Motor neuron (in vitro differentiated cells): ENCODE results near the gene SVIL. TPM values are rescaled to one million over a fixed set of nuclear protein-coding genes. Genes with fewer than 3 reads are reported as not detected.

Experiments used
- ATAC-seq, 8 experiments: fragments of 200-7000 bp; cut with Tn5 transposase; replicated peaks in 6 of 8; 2 replicates each; pipeline ENCODE4 v1.8.0; 2021; ENCODE audit warnings: mild to moderate bottlenecking in 8 of 8, moderate library complexity in 8 of 8
- H3K27ac ChIP-seq, 2 donors: fragments of 250-450 bp; sonication (Bioruptor Pico); 2 replicates each; pipeline ENCODE4 v1.9.0; 2021; ENCODE audit warnings: antibody characterized with exemption in 2 of 2, mild to moderate bottlenecking in 2 of 2, moderate library complexity in 1 of 2
- H3K4me1 ChIP-seq, 2 donors: fragments of 250-450 bp; sonication (Bioruptor Pico); replicated peaks in 1 of 2; 2 replicates each; pipeline ENCODE4 v1.6.1; 2021; ENCODE audit warnings: antibody characterized with exemption in 2 of 2, mild to moderate bottlenecking in 2 of 2, moderate library complexity in 1 of 2
- H3K4me3 ChIP-seq, 5 donors: fragments of 250-450 bp; sonication (Bioruptor Pico); 2 replicates each; pipeline ENCODE4 v1.9.0; 2021; ENCODE audit warnings: antibody characterized with exemption in 5 of 5, mild to moderate bottlenecking in 5 of 5, moderate library complexity in 4 of 5
- WGBS, 10 experiments: fragments of 450-650 bp; shearing (Covaris generic); methylation state at CpG; one replicate each; pipeline ENCODE4 v1.0.0; 2022; 5-methylcytosine and 5-hydroxymethylcytosine counted together
- in situ Hi-C, 9 experiments: fragments of 400-800 bp; cut with MboI; loops; one replicate each; pipeline ENCODE4 v1.15.0; 2021; ENCODE audit warnings: low sequenced_read_pairs in 9 of 9, low pct_unique_long_range_greater_than_20kb in 2 of 9; ENCODE audit not compliant: unreplicated experiment in 9 of 9
- total RNA-seq, 8 experiments: library from RNA; unstranded; fragments of 300-600 nt; gene quantifications; 2 replicates each; pipeline versions ENCODE4 v1.2.3 to v1.2.4, GENCODE V29; 2022

SVIL gene, protein sequence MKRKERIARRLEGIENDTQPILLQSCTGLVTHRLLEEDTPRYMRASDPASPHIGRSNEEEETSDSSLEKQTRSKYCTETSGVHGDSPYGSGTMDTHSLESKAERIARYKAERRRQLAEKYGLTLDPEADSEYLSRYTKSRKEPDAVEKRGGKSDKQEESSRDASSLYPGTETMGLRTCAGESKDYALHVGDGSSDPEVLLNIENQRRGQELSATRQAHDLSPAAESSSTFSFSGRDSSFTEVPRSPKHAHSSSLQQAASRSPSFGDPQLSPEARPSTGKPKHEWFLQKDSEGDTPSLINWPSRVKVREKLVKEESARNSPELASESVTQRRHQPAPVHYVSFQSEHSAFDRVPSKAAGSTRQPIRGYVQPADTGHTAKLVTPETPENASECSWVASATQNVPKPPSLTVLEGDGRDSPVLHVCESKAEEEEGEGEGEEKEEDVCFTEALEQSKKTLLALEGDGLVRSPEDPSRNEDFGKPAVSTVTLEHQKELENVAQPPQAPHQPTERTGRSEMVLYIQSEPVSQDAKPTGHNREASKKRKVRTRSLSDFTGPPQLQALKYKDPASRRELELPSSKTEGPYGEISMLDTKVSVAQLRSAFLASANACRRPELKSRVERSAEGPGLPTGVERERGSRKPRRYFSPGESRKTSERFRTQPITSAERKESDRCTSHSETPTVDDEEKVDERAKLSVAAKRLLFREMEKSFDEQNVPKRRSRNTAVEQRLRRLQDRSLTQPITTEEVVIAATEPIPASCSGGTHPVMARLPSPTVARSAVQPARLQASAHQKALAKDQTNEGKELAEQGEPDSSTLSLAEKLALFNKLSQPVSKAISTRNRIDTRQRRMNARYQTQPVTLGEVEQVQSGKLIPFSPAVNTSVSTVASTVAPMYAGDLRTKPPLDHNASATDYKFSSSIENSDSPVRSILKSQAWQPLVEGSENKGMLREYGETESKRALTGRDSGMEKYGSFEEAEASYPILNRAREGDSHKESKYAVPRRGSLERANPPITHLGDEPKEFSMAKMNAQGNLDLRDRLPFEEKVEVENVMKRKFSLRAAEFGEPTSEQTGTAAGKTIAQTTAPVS (N-terminal part only)
- total RNA-seq = 100 to 1,000 TPM in 3 of 8 experiments, 10 to 100 TPM in 5; 10.4 to 128 (median 37.8) TPM

DNA sequence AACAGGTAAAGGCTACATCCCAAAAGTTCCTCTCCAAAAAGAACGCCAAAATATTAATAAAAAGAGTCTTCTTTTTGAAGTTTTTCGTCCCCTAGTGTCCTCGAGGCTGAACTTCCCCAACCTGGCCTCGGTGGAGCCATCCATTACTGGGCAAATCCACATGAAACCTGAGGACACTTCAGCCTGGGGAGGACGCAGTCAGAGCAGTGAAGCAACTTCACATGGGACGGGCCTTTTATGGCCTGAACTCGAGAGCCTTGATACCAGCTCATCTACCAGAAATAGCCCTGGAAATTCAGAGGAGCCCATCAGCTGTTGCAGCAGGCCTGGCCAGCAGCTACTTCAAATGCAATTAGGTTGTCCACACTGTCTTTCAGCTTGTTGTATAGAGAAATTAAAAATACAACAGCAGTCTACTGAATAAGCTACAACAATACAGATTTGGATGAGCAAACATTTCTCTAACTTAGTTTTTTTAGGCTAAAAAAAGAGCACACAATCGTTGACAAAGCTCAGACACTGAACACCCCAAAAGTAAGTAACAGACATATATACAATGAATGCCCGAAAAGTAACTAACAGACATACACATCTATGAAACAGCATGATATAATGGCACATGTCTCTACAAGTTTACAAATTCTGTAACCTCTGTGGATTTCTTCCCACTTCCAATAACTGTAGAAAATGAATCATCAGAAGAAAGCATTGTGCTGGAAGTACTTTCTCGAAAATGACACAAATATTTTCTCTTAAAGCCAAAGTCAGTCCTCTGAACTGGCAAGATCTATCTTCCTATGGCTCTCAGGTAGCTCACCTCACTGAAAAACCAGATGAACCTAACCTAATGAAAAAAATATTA lies at the start of gene SVIL:
TSS of gene SVIL (minus strand) at position 208 of the 862 bp plus-strand sequence. CDS start 79,913 bp downstream, outside the sequence.
- H3K27ac ChIP-seq = no peak within 1 kb of the TSS
- no peak within 1 kb of the TSS for H3K4me3 ChIP-seq

DNA sequence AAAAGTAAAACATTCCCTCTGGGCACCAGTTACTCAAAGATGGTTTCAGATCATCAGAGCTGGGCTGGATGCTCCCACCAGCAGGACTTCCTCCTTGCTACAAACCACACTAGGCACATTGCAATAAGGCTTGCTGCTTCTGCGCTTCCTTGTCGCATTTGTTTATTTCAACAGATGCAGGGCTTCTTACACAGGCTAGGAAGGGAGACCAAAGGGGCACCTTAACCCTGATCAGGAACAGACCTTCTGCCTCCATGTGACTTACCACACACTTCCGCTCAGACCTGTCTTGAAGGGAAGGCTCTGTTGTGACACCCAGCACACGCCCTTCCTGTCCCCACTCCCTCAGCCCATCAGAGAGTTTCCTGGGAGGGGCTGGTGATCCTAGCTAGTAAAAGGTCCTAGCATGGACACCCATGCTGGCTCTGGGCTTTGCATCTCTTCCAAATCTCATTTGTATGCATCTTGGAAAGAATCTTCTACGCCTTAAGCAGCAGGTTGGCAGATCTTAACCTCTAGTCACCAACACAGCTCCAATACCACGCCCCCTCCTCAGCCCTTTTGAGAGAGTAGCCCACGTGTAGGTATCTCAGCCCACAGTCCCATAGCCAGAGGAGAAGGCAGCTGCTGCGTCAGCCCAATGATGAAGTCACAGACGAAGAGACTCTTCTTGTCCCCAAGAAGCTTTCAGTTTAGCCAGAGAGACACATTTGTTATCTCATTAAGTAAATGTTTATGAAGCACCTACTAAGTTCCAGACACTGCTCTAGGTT lies 47.1 kb upstream of the SVIL start:
- in situ Hi-C loops = no loop called here
- WGBS, 10 experiments = 25 to 100% (median 89%) methylated on average over 2 to 7 of the region's 9 CpGs; no CpG with 5 or more reads in 2 of the 10 experiments

More for the DNA sequence above, at the start of gene SVIL:
- peak; percentile 44 to 86 (median 68) for ATAC-seq
- in situ Hi-C loops = loop anchor here in 1 of 9 experiments (10.0 to 25.0 kb wide), 2 partner anchors 100 to 227 kb away; no protein-coding TSS in a partner anchor
- H3K4me1 ChIP-seq = peaks cover 18 to 28% of the 10 kb centered on the region in 2 donors
- WGBS, 10 experiments = 0 to 40% (median 20%) methylated on average over 1 to 7 of the region's 10 CpGs

DNA sequence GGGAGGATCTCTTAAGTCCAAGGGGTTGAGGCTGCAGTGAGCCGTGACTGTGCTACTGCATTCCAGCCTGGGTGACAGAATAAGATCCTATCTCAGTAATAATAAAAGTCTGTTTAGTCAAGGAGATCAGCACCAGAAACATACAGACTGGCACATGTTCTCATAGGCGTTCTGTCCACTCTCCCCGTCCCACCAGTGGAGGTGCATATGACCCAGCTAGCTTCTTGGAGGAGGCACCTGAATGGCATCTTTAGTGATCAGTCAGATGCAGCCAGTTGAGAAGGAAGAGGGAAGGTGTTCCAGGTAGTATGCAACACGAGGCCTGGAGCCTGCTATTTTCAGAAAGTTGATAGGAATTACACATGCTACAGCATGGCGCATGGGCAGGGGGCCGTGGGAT lies 45.3 kb upstream of the SVIL start:
- Histone ChIP-seq H3K4me1 (no peaks in the 10 kb centered on the region), H3K4me3 (no peak overlapping the region), H3K27ac (no peak overlapping the region)
- in situ Hi-C loops = no loop called here
- no peak for ATAC-seq
- 40 to 100% (median 84%) methylated on average over 1 to 3 of the region's 6 CpGs; no CpG with 5 or more reads in 3 of the 10 experiments for WGBS, 10 experiments

More for the DNA sequence above, 47.1 kb upstream of the SVIL start:
- H3K4me1 ChIP-seq = peaks cover under 1 to 6% of the 10 kb centered on the region in 2 donors
- H3K27ac ChIP-seq = no peak overlapping the region
- no peak overlapping the region for H3K4me3 ChIP-seq
- peak in 2 of 8 experiments; percentile 48 to 80 for ATAC-seq

DNA sequence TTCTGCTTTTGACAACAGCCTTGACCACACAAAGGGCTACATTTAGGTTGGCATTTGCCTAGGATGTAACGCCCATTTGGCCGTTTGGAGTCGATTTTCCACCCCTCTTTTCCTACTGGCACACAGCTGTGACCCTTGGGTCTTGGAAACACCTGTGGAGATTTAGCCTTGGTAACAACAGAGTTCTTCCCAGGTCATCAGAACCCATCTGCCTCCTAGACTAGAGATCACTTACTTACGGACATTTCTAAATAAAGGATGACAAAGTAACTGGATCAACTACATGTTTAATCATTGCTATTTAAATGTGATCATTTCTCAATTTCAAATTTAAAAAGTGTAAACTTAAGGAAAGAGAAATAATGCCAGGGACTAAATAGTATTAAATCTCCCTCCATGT lies 42.0 kb upstream of the SVIL start:
- Histone ChIP-seq H3K4me1 (no peaks in the 10 kb centered on the region), H3K27ac (no peak overlapping the region), H3K4me3 (no peak overlapping the region)
- no peak for ATAC-seq
- in situ Hi-C loops = no loop called here
- WGBS, 10 experiments = 64 to 100% (median 95%) methylated on average over 1 to 4 of the region's 4 CpGs; no CpG with 5 or more reads in 1 of the 10 experiments

DNA sequence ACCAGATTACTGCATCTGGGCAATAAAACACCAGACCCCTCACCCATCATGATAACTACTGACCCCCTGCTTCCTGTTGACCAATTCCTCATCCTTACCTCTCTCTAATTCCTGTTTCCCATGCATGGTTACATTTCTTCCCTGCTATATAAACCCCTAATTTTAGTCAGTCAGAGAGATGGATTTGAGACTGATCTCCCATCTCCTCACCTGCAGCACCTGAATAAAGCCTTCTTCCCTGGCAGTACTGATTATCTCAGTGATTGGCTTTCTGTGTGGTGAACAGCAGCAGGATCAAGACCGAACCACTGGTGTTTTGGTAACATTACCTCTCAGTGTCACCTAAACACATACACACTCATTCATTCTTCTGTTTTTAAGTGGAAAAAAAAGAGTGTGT lies 41.2 kb upstream of the SVIL start:
- no peak for ATAC-seq
- no peak overlapping the region for H3K27ac ChIP-seq
- H3K4me1 ChIP-seq = no peaks in the 10 kb centered on the region
- in situ Hi-C loops = no loop called here
- 80 to 100% (median 100%) methylated on average over 1 of the region's 1 CpG; no CpG with 5 or more reads in 1 of the 10 experiments for whole genome bisulfite sequencing, 10 experiments
- no peak overlapping the region for H3K4me3 ChIP-seq

DNA sequence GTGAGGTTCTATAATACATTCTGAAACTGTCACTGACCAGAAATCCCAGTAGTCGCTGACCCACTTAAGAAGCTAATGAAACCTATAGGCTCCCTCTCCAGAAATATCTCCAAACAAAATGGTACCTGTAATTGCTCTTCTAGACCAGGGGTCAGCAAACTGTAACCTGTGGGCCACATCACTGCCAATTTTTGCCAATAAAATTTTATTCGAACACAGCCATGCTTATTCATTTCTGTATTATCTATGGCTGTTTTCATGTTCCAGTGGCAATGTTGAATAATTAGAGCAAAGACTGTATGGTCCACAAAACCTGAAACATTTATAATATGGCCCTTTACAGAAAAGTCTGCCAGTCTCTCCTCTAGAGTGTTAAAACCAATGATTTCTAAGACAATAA lies 37.2 kb upstream of the SVIL start:
- Histone ChIP-seq H3K4me1 (no peaks in the 10 kb centered on the region), H3K4me3 (no peak overlapping the region), H3K27ac (no peak overlapping the region)
- in situ Hi-C loops = no loop called here
- no peak for ATAC-seq
- WGBS, 10 experiments = 50 to 100% (median 100%) methylated on average over 1 to 2 of the region's 2 CpGs

DNA sequence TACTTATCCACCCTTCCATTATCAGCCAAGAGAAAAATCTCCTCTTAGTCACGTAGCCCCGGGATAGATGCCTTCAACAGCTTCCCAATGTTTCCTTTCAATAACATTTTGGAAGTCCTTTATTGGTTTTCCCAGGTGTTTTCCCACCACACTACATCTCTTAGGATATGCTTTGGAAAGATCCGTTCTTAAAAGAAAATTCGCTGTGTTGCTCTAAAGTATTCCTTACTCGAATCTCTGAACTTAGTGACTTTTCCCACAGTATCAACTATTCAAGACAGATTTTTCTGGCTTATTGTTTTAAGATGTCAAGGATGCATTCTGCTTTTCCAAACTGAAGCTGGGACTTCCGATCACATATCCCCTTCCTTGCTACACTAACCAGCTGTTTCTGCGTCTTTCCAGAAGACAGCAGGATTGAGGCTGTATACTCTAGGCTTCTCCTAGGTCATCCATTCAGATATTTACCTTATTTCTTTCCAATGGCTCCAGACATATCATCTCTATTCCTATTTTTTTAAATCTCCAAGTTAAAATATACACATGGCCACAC lies 36.5 kb upstream of the SVIL start:
- H3K4me3 ChIP-seq = no peak overlapping the region

DNA sequence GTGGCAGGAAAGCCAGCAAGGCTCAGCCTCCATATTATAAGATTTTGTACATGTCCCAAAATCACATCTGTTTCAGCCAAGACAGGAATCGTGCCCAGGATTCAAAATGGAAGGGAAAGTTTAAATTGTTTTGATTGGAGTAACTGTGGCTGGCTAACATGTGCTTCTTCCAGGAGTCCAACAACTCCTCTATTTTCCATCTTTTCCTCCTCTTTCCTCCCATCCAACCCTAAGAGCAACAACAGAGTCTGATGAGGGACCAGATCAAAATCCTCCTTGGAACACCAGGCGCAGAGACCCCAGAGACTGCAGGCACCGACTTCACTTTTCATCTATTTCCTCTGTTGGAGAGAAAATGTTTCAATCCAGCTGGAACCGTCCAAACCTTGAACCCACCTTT lies 36.0 kb upstream of the SVIL start:
- Histone ChIP-seq H3K4me3 (no peak overlapping the region), H3K4me1 (no peaks in the 10 kb centered on the region), H3K27ac (no peak overlapping the region)
- no peak for ATAC-seq
- in situ Hi-C loops = no loop called here
- 22 to 92% (median 83%) methylated on average over 1 to 4 of the region's 4 CpGs; no CpG with 5 or more reads in 3 of the 10 experiments for WGBS, 10 experiments

More for the DNA sequence above, 36.5 kb upstream of the SVIL start:
- no peaks in the 10 kb centered on the region for H3K4me1 ChIP-seq
- in situ Hi-C loops = no loop called here
- ATAC-seq = no peak
- no peak overlapping the region for H3K27ac ChIP-seq
- 36 to 100% (median 89%) methylated on average over 2 to 7 of the region's 7 CpGs for WGBS, 10 experiments

DNA sequence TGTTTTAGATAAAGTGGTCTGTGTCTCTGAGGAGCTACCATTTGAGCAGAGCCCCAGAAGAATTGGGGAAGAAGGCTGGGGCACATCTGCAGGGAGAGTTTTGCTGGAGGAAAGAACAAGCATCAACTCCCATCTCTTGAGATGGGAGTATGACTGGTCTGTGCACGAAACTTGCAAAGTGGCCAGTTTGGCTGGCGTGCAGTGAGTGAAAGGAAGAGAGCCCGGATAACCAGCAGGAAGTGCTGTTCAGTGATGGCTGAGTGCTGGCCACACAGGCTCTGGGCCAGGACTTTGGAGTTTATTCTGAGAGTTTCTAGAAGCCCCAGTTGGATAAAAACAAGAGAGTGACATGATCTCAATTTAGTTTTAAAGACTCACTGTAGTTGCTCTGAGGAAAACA lies 34.4 kb upstream of the SVIL start:
- ATAC-seq = no peak
- in situ Hi-C loops = no loop called here
- H3K27ac ChIP-seq = no peak overlapping the region
- H3K4me1 ChIP-seq = no peaks in the 10 kb centered on the region
- 20 to 100% (median 85%) methylated on average over 1 to 3 of the region's 3 CpGs; no CpG with 5 or more reads in 5 of the 10 experiments for WGBS, 10 experiments
- H3K4me3 ChIP-seq = no peak overlapping the region

DNA sequence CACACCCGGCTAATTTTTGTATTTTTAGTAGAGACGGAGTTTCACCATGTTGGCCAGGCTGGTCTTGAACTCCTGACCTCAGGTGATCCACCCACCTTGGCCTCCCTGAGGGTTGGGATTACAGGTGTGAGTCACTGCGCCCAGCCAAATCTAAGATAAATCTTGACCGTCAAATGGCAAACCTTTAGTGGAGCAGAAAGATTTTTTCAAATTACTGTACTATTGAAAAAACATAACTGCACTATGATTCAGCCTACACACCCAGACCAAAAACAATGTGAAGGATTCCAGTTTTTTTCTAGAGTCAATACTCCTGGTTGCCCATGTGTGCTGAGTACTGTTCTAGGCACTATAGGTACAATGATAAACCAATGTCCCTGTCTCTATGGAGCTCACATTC lies 33.9 kb upstream of the SVIL start:
- 86 to 100% (median 100%) methylated on average over 1 to 3 of the region's 4 CpGs; no CpG with 5 or more reads in 5 of the 10 experiments for WGBS, 10 experiments
- no peak for ATAC-seq
- no peak overlapping the region for H3K4me3 ChIP-seq
- H3K4me1 ChIP-seq = no peaks in the 10 kb centered on the region
- no peak overlapping the region for H3K27ac ChIP-seq
- in situ Hi-C loops = no loop called here

DNA sequence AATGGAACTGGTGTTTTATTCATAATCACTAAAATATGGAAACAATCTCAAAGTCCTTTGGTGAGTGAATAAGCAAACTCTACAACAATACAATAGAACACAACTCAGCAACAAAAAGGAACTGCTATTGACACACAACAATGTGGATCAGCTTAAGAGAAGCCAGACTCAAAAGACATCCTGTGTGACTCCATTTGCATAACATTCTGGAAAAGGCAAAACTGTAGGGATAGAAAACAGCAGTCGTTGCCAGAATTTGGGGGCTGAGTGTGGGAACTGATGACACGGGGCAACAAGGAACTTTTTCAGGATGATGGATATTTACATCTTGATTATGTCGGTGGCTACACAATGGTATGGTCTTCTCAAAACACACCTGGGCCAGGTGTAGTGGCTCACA lies 32.4 kb upstream of the SVIL start:
- in situ Hi-C loops = no loop called here
- 18 to 83% (median 40%) methylated on average over 1 to 3 of the region's 3 CpGs; no CpG with 5 or more reads in 3 of the 10 experiments for WGBS, 10 experiments
- no peak for ATAC-seq
- H3K4me1 ChIP-seq = no peaks in the 10 kb centered on the region
- no peak overlapping the region for H3K27ac ChIP-seq
- H3K4me3 ChIP-seq = no peak overlapping the region
